DOHH2 (cell line): ENCODE data around the gene ADORA3.

Experiments used
- EZH2phosphoT487 ChIP-seq: fragments of 200-600 bp; sonication (generic); IDR thresholded peaks from 2 replicates; pipeline ENCODE4 v1.6.1; 2017; ENCODE audit warnings: borderline replicate concordance, mild to moderate bottlenecking, antibody characterized with exemption, low read length, moderate library complexity, mixed read lengths
- TF ChIP-seq, protein P1 (sequence below): fragments of 200-600 bp; sonication (generic); IDR thresholded peaks from one replicate; pipeline ENCODE4 v1.5.1; 2014; ENCODE audit warnings: antibody characterized with exemption, mild to moderate bottlenecking, low read depth, low read length; ENCODE audit not compliant: poor library complexity, severe bottlenecking

DNA sequence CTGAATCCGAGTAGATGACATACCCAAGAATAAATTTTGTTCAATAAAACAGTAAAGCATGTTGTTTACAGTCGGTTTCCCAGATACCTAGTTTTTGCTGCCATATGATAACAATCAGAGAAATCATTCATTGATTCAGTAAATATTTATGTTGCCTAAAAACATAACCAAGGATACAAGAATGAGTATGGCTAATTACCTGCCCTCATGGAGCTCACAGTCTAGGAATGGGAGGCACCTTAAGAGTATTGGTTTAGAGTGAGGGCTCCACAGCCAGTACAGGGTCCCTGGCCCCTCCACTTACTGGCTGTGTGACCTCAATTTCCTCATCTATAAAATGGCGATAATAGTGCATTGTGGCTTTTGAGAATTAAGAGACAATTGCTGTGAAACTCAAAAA is 53.2 kb downstream of the ADORA3 start:
- TF ChIP-seq, protein P1, sequence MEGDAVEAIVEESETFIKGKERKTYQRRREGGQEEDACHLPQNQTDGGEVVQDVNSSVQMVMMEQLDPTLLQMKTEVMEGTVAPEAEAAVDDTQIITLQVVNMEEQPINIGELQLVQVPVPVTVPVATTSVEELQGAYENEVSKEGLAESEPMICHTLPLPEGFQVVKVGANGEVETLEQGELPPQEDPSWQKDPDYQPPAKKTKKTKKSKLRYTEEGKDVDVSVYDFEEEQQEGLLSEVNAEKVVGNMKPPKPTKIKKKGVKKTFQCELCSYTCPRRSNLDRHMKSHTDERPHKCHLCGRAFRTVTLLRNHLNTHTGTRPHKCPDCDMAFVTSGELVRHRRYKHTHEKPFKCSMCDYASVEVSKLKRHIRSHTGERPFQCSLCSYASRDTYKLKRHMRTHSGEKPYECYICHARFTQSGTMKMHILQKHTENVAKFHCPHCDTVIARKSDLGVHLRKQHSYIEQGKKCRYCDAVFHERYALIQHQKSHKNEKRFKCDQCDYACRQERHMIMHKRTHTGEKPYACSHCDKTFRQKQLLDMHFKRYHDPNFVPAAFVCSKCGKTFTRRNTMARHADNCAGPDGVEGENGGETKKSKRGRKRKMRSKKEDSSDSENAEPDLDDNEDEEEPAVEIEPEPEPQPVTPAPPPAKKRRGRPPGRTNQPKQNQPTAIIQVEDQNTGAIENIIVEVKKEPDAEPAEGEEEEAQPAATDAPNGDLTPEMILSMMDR: no peak
- no peak for TF ChIP-seq EZH2phosphoT487
